GM19468 (cell line): ENCODE results near the gene MKLN1.
"Not testable (repeated sequence)": the region's sequence is repeated elsewhere in the genome, so short reads cannot be mapped to it uniquely, and the experiment has no call there.

Source experiments
- ATAC-seq: cut with Tn5 transposase; IDR thresholded peaks from one replicate; pipeline ENCODE4 v1.9.1; 2021; ENCODE audit warnings: mild to moderate bottlenecking, moderate library complexity, moderate number of reproducible peaks; ENCODE audit not compliant: unreplicated experiment; ENCODE audit errors: extremely low read depth

Gene MKLN1

DNA sequence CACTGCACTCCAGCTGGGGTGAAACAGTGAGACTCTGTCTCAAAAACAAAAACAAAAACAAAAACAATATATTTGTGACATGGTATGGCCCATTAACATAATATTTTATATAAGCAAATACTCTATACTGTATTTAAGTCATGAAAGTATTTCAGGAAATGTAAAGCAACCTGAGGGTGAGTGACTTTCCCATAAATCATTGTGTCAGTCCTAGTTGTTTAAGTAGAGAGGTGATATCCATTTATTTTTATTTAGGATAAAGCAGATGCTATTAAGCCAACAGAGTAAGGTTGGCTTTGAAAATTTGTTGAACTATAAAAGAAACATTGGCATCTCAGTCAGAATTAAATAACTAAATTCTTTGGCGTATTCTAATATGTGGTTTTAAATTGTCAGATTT, 60.5 kb downstream of the MKLN1 start:
- no peak for ATAC-seq

DNA sequence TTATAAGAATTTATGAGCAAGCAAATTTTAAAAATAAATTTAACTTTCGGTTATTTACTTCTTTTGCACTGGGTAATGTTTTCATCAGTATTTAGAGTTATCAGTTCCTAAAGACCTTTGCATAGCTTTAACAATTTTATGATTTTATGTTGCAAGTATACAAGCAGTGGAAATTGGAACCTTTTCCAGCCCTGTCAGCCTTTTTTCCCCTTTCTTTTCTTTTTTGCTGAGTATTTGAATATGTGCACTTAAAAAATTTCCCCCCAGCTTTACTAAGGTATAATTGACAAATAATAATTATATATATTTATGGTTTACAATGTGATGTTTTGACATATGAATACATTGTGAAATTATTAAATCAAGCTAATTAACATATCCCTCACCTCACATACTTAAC, 62.6 kb downstream of the MKLN1 start:
- no peak for ATAC-seq

DNA sequence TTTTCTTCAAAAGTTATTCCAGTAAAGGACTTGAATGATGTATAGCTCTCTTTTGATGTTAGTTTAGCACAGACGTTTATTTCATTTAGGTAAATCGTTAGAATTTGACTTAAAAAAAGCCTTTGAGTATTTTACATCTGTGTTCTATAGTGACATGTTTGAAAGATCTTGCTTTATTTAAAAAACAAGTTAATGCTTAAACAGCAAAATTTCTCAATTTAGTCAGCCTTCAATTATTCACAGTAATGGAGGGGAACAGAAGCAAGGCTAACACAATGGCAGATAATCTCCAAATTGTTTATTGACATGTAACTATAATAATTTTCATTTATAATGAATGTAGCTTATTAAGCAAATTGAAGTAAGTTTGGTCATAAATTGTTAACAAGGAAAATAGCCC, 63.5 kb downstream of the MKLN1 start:
- no peak for ATAC-seq

DNA sequence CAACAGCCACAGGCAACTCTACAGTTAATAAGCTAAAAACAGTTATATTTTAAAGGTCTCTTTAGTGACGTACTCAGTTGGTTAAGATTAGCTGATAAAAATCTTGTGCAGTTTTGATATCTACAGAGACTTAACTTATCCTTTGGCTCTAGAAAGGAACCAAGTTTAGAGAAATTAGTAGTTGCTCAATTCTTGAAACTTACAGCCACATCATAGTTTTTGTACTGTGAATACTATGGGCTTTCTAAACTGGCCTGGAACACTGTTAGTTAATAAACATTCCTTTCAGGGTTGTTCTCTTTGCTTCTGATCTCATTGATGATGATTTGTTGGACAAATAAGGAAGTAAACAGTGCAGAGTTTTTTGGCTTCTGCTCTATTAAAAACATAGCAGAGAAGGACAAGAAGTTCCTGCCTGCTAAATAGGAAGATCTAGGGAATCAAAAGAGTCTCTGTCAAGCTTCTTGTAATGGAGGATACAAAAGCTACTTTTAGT, 73.1 kb downstream of the MKLN1 start:
- no peak for ATAC-seq

DNA sequence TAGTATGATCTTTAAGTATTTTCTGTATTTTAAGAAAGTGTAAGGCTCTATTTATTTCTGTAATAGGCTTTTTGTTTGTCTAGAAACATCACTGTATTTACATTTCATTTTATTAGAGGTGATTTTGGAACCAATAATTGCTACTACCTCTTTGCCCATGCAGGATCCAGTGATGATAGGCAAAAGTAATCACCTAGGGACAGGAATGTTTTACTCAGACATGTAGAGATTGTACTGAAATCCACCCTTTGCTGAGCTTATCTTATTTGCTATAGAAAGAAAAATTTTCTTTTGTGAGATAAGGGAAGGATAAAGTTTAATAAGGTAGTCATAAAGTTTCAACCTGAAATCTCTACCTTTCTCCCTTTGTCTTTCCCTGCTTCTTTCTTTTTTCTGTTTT, 73.5 kb downstream of the MKLN1 start:
- no peak for ATAC-seq

DNA sequence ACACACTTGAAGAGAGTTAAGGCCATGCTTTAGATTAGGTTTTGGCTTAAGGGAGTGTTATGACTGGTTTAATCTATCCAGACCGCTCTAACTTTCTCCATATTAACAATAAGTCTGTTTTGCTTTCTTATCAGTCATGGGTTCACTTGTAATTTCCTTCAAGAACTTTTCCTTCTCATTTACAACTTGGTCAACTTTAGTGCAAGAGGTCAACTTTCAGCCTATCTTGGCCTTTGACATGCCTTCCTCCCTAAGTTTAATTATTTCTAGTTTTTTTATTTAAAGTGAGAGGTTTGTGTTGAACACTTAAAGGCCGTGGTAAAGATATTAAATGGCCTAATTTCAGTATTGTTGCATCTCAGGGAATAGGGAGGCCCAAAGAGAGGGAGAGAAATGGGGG, 75.6 kb downstream of the MKLN1 start:
- ATAC-seq, result no peak

DNA sequence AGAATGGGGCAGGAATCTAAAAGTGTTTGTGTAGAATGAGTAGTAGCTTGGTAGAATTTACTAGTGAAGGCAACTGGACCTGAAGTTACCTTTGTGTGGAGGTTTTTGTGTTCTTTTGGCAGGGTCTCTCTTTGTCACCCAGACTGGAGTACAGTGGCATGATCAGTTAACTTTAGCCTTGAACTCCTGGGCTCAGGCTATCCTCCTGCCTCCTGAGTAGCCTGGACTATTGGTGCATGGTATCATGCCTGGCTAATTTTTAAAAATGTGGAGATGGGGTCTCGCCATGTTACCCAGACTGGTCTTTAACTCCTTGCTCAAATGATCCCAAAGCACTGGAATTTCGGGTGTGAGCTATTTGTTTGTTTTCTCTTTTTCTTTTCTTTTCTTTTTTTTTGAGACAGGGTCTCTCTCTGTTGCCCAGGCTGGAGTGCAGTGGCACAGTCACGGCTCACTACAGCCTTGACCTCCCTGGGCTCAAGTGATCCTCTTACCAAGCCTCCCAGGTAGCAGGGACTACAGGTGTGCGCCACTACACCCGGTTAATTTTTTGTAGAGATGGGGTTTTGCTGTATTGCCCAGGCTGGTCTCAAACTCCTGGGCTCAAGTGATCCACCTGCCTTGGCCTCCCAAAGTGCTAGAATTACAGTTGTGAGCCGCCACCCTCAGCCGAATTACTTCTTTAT, 76.7 kb downstream of the MKLN1 start:
- no peak for ATAC-seq

DNA sequence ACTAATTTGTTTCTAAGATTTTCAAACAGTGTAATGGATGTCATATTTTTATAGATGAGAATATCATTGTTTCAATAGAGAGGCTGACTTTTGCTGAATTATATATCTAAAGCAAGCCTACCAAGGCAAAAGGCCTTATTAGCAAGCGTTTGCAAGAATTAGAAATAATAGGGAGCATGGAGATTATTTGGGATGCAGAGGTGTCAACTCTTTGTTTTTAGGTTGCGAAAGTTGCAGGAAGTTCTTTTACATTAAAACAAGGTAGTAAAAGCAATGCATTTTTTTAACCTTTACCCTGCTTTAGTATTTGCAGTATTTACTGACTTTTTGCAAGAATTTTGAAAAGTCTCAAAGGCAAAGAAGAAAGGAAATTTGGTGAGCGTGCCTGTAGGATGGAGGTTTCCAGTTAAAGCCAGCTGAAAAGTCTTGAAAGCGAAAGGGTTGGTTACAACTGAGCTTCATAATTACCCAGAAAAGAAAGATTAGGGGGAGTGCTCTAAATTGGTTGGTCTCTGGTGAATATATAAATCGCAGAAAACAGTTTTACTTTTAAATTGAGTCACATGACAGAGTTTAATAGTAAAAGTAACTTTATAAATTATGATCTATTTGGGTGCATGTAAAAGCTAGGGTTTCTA, 81.6 kb downstream of the MKLN1 start:
- ATAC-seq, result no peak

DNA sequence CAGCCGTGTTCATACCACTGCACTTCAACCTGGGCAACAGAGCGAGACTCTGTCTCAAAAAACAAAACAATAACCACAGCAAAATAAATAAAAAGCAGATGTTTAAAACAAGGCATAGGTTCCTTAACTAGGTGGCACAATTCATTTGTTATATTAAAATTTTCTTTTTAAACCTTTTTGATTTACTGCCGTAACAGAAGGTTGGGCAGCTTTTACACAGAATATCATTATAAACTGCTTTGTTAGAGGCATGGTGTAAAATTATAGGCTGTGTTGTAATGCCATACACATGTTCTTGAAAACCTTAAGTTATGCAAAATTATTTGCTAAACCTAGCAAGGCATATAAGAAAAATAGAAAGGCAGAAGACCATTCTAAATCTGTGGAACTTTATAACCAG, 84.4 kb downstream of the MKLN1 start:
- ATAC-seq, result no peak

DNA sequence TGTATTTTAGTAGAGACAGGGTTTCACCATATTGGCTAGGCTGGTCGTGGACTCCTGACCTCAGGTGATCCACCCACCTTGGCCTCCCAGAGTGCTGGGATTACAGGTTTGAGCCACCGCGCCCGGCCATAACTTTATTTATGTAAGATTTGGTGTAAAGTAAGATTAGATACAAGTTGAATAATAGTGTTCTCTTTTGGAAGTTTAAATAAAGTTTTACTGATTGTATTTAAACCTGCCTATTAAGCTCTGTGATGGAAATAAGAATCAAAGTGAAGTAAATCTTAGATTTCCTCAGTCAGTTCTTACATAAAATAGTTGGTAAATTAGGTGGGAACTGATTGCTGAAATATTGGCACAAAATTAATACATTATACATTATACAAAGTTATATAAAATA, 86.0 kb downstream of the MKLN1 start:
- ATAC-seq, result no peak

DNA sequence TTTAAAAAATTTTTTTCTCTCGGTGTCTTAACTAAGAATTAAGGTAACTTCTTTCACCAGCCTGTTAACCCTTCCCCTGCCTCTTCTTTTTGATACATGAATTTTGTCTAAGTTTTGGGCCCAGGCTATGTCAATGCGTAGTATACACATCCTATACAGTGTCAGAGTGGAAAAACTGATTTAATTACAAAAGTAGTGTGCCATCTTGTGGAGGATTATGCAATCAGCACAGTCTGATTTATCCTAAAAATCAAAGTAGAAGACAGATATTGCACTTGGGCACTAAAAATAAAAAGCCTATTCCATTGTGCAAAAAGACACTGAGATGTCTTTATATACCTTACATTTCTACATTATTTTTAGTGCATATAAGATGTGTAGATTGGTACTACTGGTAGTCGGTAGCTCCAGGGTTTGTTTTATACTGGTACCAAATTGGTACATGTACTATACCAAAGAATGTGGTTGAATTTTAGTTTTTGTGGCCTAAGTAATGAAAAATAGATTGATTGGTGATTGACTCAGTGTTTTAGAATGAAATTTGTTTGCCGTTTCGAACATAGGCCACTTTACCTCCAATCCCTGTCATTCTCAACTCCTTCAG, 96.6 kb downstream of the MKLN1 start:
- ATAC-seq, result no peak

DNA sequence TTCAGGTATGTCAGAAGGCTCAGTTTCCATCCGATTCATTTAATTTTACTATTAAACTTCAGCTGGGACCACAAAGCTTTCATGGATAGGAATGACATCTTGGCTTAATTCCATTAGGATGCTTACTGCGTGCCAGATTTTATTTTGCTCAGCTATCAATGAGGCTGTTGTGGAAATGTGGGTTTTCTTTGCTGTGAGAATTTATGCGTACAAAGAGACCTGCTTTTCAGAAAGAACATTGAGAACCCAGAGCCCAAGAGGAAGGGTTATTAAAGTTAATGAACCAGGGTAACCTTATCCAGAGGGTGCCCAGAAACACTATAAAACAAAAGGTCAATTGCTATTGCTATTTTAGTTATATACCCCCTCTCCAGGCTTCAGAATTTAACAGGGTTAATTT, 98.3 kb downstream of the MKLN1 start:
- ATAC-seq, result no peak

DNA sequence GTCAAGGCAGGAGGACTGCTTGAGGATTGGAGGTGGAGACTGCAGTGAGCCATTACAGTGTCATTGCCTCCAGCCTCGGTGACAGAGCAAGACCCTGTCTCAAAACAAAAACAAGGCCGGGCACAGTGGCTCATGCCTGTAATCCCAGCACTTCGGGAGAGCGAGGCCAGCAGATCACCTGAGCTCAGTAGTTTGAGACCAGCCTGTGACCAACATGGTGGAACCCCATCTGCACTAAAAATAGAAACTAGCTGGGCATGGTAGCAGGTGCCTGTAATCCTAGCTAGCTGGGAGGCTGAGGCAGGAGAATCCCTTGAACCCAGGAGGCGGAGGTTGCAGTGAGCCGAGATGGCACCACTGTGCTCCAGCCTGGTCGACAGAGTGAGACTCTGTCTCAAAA, 103.2 kb downstream of the MKLN1 start:
- not testable (repeated sequence) for ATAC-seq

DNA sequence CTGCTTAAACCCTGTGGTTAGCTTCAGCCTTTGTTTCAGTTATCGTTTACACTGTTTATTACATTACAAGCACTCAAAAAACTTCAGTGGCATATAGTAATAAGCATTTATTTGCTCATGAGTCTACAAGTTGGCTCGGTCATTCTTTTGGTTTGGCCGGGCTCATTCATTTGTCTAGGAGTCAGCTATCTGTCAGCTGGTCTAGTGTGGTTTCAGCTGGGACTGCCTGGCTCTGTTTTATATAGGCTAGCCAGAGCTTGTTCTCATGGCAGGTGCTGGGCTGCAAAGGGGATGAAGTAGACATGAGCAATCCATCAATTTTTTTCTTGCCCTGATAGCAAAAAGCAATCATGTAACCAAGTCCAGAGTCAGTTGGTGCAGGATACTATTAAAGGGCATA, 103.6 kb downstream of the MKLN1 start:
- ATAC-seq, result no peak

DNA sequence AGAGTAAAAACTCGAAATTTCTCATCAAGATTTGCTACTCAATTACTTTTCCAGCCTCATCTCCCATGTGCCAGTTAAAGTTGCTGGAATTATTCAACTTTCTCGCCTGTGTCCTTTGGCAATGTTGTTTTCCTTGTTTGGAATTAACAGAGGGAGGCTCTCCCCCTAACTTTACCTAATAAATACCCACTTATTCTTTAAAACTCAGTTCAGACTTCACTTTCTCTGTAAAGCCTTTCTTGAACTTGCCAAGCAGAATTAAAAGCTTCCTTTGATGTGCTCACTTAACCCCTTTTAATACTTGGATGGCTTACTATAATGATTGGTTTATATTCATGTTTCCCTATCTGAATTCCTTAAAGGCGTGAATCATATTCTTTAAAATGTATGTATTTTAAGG, 104.1 kb downstream of the MKLN1 start:
- ATAC-seq, result no peak

DNA sequence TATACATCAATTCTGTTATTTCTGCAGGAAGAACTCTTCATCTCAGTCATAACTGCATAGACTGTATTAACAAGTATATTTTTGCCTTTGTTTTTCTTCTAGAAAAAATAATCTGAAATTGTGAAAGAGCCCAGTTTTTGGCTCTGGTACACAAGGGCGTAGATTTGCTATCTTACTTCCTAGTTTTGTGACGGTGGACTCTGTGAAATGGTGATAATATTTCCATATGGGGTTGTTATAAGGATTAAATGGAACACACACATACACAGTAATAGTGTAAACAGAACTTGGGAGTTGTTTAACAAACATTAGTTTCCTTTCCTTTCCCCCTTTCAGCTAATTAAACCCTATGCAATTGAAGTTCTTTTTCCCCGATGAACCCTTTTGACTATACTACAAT, 108.7 kb downstream of the MKLN1 start:
- no peak for ATAC-seq

DNA sequence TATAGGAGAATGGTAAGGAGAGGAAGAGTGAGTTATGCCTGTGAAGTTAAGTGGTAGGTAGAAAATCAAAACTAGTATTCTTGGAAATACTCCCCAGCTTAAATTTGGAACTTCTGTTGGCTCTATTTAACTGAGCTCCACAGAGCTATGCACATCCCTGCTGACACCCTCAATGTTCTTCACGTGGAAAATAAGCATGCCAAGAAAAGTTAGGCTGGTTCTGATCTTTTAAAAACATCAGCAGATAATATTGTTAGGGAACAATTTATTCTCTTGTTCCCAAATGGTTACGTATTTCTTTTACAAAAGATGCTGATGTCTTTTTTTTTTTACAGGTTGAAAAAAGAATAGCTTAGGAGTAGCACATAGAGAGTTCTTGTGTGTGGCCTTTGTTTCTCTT, 111.3 kb downstream of the MKLN1 start:
- no peak for ATAC-seq

DNA sequence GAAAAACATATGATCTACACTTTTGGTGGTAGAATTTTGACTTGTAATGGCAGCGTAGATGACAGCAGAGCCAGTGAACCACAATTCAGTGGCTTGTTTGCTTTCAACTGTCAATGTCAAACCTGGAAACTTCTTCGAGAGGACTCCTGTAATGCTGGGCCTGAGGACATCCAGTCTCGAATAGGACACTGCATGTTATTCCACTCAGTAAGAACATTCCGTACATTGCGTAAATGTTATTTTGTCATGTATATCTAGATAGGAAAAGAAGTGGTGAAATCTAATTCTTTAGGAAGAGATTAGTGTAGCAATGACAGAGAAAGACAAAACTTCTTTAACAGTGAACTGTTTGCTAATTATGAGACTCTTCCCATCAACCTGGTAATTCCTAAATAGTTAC, 115.8 kb downstream of the MKLN1 start:
- ATAC-seq, result no peak

DNA sequence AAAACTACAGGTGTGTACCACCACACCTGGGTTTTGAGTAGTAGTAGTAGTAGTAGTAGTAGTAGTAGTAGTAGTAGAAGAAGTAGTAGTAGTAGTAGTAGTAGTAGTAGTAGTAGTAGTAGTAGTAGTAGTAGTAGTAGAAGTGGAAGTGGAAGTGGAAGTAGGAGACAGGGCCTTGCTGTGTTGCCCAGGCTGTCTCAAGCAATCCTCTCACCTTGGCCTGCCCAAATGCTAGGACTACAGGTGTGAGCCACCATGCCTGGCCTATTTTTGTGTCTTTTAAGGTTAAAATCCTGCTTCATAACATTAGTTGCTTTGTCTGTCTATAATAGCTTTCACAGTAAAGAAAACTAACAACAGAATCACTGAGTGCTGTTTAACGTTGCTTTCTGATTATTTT, 117.0 kb downstream of the MKLN1 start:
- no peak for ATAC-seq

DNA sequence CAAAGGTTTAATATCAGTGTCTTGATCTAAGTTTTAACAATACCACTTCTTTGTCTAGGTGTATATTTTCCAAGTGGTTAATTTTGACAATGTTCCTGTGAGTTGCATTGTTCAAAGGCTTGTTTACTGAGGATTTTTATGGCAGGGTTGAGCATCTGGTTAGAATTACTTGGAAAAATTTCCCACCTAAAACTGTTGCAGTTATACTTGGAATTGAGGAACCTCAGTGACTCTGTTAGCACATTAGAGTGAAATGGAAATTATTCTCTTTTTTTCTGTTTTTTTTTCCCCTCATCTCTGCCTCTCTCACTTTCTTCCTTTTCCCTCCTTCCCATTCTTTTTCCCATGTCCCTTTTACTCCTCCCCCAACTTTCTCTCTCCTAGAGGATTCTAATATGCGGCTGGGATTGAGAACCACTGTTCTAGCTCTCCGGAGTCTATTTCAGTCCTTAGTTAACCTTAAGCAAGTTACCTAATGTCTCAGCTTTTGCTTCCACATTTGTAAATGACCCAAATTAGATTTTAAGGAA, 121.8 kb downstream of the MKLN1 start:
- ATAC-seq, result no peak

DNA sequence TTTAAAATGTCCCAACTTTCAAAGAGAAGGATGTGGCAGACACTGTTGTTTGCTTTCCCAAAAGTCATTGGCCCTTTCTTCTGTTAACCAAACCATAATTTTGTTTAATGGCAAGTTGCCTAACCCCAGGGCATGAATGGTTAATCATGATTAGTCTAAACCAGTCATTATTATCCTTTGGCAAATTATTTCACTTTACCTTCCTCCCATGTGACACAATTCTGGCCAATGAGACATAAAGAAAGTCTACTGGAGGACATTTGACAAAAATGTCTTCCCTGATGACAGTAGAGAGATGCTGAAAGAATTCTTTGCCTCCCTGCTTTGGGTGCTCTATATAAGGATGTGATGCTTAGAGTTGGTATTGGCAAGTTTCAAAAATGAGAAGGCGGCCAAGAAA, 126.8 kb downstream of the MKLN1 start:
- no peak for ATAC-seq
